GM12865 (cell line): ENCODE data around the gene EEPD1.

Experiments
- DNase-seq: peaks from one replicate; pipeline ENCODE4 v3.0.0; 2010; ENCODE audit warnings: low read depth
- H3K4me3 ChIP-seq: 2 replicates; pipeline ENCODE4 v1.5.1; 2011; ENCODE audit warnings: mild to moderate bottlenecking, low read depth, low read length, control low read depth
- TF ChIP-seq, protein P1 (sequence below): IDR thresholded peaks from 2 replicates; pipeline ENCODE4 v1.5.1; 2011; ENCODE audit warnings: low read length, control low read depth, low read depth, inconsistent platforms; ENCODE audit not compliant: insufficient read depth; ENCODE audit errors: missing control alignments

The EEPD1 gene

DNA sequence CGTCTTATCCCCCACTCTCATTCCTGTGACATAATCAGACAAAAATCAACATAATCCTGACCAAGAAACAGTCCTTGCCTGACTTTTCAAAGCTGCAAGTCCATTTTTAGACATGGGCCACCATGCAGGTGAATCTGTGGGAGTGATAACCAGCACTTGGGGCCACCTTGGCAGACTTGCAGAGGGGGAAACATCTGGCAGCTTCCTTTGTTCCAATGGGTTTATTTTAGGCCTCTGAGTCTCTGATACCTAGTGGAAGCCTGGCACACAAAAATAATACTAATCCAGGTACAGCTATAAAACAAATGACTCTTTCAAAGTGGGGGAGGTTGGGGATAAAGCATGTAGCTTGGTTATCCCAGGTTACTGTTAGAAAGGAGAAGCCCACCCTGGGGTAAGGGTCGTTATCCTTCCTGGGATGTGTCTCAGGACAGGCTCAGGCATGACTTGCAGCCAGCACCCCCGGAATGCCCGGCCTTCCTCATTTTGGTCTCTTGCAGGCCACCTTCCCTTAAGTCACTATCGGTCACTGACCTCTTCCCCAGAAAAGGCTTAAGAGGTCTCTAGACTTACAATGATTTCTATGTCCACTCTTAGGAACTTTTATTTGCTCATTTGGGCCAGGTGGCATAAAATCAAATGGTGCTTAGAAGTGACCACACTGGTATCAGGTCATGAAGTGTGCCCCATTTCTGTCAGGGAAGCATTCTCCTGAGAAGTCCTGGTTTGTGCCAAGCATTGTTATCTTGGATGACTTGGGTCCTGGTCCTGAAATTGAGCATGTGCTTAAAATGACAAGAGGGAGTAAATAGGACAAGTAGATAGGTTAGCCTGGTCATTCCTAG is 37.6 kb downstream of the EEPD1 start:
- TF ChIP-seq, protein P1, sequence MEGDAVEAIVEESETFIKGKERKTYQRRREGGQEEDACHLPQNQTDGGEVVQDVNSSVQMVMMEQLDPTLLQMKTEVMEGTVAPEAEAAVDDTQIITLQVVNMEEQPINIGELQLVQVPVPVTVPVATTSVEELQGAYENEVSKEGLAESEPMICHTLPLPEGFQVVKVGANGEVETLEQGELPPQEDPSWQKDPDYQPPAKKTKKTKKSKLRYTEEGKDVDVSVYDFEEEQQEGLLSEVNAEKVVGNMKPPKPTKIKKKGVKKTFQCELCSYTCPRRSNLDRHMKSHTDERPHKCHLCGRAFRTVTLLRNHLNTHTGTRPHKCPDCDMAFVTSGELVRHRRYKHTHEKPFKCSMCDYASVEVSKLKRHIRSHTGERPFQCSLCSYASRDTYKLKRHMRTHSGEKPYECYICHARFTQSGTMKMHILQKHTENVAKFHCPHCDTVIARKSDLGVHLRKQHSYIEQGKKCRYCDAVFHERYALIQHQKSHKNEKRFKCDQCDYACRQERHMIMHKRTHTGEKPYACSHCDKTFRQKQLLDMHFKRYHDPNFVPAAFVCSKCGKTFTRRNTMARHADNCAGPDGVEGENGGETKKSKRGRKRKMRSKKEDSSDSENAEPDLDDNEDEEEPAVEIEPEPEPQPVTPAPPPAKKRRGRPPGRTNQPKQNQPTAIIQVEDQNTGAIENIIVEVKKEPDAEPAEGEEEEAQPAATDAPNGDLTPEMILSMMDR = no peak
- no peak overlapping the region for H3K4me3 ChIP-seq
- DNase-seq = no peak

GRCh38 chr7:36191292-36191920 is 38.4 kb downstream of the EEPD1 start:
- TF ChIP-seq, protein P1 = no peak
- no peak for DNase-seq
- no peak overlapping the region for H3K4me3 ChIP-seq

DNA sequence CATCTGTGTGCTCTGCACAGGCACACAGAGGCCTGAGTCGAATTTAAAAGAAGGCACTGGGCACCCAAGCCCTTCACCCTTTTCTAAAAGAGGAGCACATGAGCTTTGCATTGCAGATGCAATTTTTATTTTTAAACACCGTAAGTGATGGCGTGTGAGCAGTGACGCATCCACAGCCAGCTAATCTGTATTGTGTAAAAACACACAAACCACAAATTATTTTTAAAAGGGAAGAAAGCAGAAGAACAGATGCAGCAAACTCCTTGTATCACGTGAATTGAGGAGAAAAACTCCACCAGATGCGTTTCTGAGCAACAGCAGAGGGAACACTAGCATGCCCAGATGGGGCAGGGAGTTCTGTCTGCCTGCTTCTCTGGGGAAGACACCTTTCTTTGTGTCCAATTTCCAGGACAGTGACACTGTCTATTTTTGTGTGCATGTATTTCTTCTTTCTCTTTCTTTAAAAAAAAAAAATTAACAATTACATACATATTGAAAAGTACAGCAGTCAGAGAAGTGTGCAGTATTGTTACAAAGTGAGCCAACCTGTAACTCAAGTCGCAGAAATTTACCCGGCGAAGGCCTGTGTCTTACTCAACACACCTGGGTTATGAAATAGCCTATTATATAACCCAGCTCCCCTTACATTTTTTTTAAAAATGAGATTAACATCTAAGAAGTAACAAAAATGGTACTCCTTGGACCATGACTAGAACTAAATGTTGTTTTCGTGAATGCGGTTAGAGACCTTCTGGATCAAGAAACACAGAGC is 39.2 kb downstream of the EEPD1 start:
- TF ChIP-seq, protein P1 = no peak
- DNase-seq = no peak
- no peak overlapping the region for H3K4me3 ChIP-seq

- H3K4me3 ChIP-seq = no peak overlapping the region
- TF ChIP-seq, protein P1 = no peak
- DNase-seq = no peak
Observed at GRCh38 chr7:36192877-36193276, 39.8 kb downstream of the EEPD1 start.

GRCh38 chr7:36198854-36199266 is 45.8 kb downstream of the EEPD1 start:
- no peak for DNase-seq
- TF ChIP-seq, protein P1 = no peak

DNA sequence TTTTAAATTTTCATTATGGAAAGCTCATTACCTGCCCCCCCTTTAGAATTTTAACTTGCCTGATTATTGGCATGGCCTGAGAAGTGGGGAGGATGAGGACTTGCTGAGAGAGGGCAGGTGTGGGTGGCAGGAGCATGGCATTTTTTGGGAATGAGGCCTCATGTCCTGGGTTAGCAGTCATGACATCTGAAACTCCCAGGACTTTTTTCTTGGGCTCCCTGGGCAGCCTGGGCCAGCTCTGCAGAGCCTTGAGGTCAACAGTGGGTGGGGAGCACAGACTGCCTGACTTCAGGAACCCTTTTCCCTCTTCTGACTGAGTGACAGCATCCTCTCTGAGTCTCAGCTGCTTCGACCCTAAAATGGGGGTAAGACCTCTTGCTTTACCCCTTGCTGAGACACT is 46.3 kb downstream of the EEPD1 start:
- TF ChIP-seq, protein P1 = no peak
- no peak for DNase-seq
- H3K4me3 ChIP-seq = no peak overlapping the region

More at GRCh38 chr7:36198854-36199266, 45.8 kb downstream of the EEPD1 start:
- no peak overlapping the region for H3K4me3 ChIP-seq
